HEK293 (cell line): ENCODE data around the gene RPL10.

Experiments used
- FEZF1 ChIP-seq: fragments of 450-650 bp; formaldehyde crosslinking; IDR thresholded peaks from 2 replicates; pipeline ENCODE4 v1.5.1; 2016; ENCODE audit warnings: missing biosample characterization, missing genetic modification characterization
- HOXD13 ChIP-seq: sonication (generic); formaldehyde crosslinking; IDR thresholded peaks from 2 replicates; pipeline ENCODE4 v1.8.0; 2022; ENCODE audit warnings: missing genetic modification reagents, borderline replicate concordance
- PRDM1 ChIP-seq: fragments of 450-650 bp; formaldehyde crosslinking; IDR thresholded peaks from 2 replicates; pipeline ENCODE4; 2016; ENCODE audit warnings: missing biosample characterization, missing genetic modification characterization
- REPIN1 ChIP-seq: fragments of 450-650 bp; formaldehyde crosslinking; IDR thresholded peaks from 2 replicates; pipeline ENCODE4 v1.5.1; 2017; ENCODE audit warnings: missing biosample characterization, missing genetic modification characterization, low read depth
- SP7 ChIP-seq: fragments of 450-650 bp; formaldehyde crosslinking; IDR thresholded peaks from 2 replicates; pipeline ENCODE4 v1.5.1; 2016; ENCODE audit warnings: missing biosample characterization, missing genetic modification characterization
- ZNF10 ChIP-seq: fragments of 450-650 bp; formaldehyde crosslinking; IDR thresholded peaks from 2 replicates; pipeline ENCODE4 v1.5.1; 2017; ENCODE audit warnings: missing biosample characterization, missing genetic modification characterization
- ZNF112 ChIP-seq: fragments of 450-650 bp; formaldehyde crosslinking; IDR thresholded peaks from 2 replicates; pipeline ENCODE4 v1.5.0; 2017; ENCODE audit warnings: missing biosample characterization, missing genetic modification characterization
- ZNF140 ChIP-seq: fragments of 450-650 bp; formaldehyde crosslinking; IDR thresholded peaks from 2 replicates; pipeline ENCODE4 v1.5.1; 2016; ENCODE audit warnings: missing biosample characterization, missing genetic modification characterization
- ZNF157 ChIP-seq: fragments of 450-650 bp; formaldehyde crosslinking; IDR thresholded peaks from 2 replicates; pipeline ENCODE4 v1.5.1; 2016; ENCODE audit warnings: missing biosample characterization, missing genetic modification characterization
- ZNF184 ChIP-seq: fragments of 450-650 bp; IDR thresholded peaks from 2 replicates; pipeline ENCODE4 v1.5.1; 2018; ENCODE audit warnings: missing biosample characterization, mild to moderate bottlenecking, missing genetic modification characterization
- ZNF302 ChIP-seq: fragments of 450-650 bp; formaldehyde crosslinking; IDR thresholded peaks from 2 replicates; pipeline ENCODE4 v1.5.1; 2016; ENCODE audit warnings: missing biosample characterization, missing genetic modification characterization, low read depth
- ZNF354C ChIP-seq: fragments of 450-650 bp; formaldehyde crosslinking; IDR thresholded peaks from 2 replicates; pipeline ENCODE4 v1.5.1; 2016; ENCODE audit warnings: missing biosample characterization, missing genetic modification characterization, low read depth, borderline replicate concordance
- ZNF366 ChIP-seq: fragments of 450-650 bp; formaldehyde crosslinking; conservative IDR thresholded peaks from 2 replicates; pipeline ENCODE4 v1.5.1; 2016; ENCODE audit warnings: missing biosample characterization, missing genetic modification characterization
- ZNF510 ChIP-seq: fragments of 450-650 bp; formaldehyde crosslinking; IDR thresholded peaks from 2 replicates; pipeline ENCODE4 v1.5.1; 2018; ENCODE audit warnings: mild to moderate bottlenecking, missing genetic modification characterization, missing biosample characterization; ENCODE audit not compliant: insufficient replicate concordance
- ZNF514 ChIP-seq: fragments of 450-650 bp; formaldehyde crosslinking; IDR thresholded peaks from 2 replicates; pipeline ENCODE4 v1.5.1; 2016; ENCODE audit warnings: missing biosample characterization, missing genetic modification characterization
- ZNF521 ChIP-seq: fragments of 450-650 bp; formaldehyde crosslinking; IDR thresholded peaks from 2 replicates; pipeline ENCODE4 v1.5.1; 2017; ENCODE audit warnings: missing biosample characterization, mild to moderate bottlenecking, missing genetic modification characterization
- ZNF548 ChIP-seq: fragments of 450-650 bp; formaldehyde crosslinking; IDR thresholded peaks from 2 replicates; pipeline ENCODE4 v1.5.1; 2016; ENCODE audit warnings: missing biosample characterization, missing genetic modification characterization
- ZNF558 ChIP-seq: fragments of 450-650 bp; formaldehyde crosslinking; IDR thresholded peaks from 2 replicates; pipeline ENCODE4 v1.5.1; 2016; ENCODE audit warnings: missing biosample characterization, missing genetic modification characterization
- ZNF560 ChIP-seq: fragments of 450-650 bp; formaldehyde crosslinking; IDR thresholded peaks from 2 replicates; pipeline ENCODE4 v1.5.1; 2017; ENCODE audit warnings: missing biosample characterization, missing genetic modification characterization, borderline replicate concordance
- ZNF623 ChIP-seq: fragments of 450-650 bp; formaldehyde crosslinking; IDR thresholded peaks from 2 replicates; pipeline ENCODE4 v1.5.1; 2016; ENCODE audit warnings: missing biosample characterization, missing genetic modification characterization
- ZNF670 ChIP-seq: fragments of 450-650 bp; formaldehyde crosslinking; IDR thresholded peaks from 2 replicates; pipeline ENCODE4 v1.5.1; 2016; ENCODE audit warnings: missing biosample characterization, missing genetic modification characterization, low read depth
- ZNF701 ChIP-seq: fragments of 450-650 bp; formaldehyde crosslinking; IDR thresholded peaks from 2 replicates; pipeline ENCODE4 v1.5.1; 2016; ENCODE audit warnings: missing biosample characterization, missing genetic modification characterization
- ZNF768 ChIP-seq: fragments of 450-650 bp; formaldehyde crosslinking; IDR thresholded peaks from 2 replicates; pipeline ENCODE4 v1.5.1; 2018; ENCODE audit warnings: missing biosample characterization, mild to moderate bottlenecking, missing genetic modification characterization
- TF ChIP-seq, protein P1 (sequence below): fragments of 450-650 bp; formaldehyde crosslinking; IDR thresholded peaks from 2 replicates; pipeline ENCODE4 v1.5.1; 2017; ENCODE audit warnings: missing biosample characterization, missing genetic modification characterization
- TF ChIP-seq, protein P2 (sequence below): fragments of 450-650 bp; formaldehyde crosslinking; IDR thresholded peaks from 2 replicates; pipeline ENCODE4 v1.5.1; 2016; ENCODE audit warnings: missing biosample characterization, missing genetic modification characterization
- TF ChIP-seq, protein P3 (sequence below): fragments of 450-650 bp; formaldehyde crosslinking; IDR thresholded peaks from 2 replicates; pipeline ENCODE4 v1.5.1; 2016; ENCODE audit warnings: missing biosample characterization, missing genetic modification characterization
- TF ChIP-seq, protein P4 (sequence below): fragments of 450-650 bp; formaldehyde crosslinking; IDR thresholded peaks from 2 replicates; pipeline ENCODE4 v1.5.1; 2016; ENCODE audit warnings: missing biosample characterization, missing genetic modification characterization
- TF ChIP-seq, protein P5 (sequence below): fragments of 450-650 bp; formaldehyde crosslinking; IDR thresholded peaks from 2 replicates; pipeline ENCODE4 v1.5.1; 2016; ENCODE audit warnings: missing biosample characterization, missing genetic modification characterization

The RPL10 gene

DNA sequence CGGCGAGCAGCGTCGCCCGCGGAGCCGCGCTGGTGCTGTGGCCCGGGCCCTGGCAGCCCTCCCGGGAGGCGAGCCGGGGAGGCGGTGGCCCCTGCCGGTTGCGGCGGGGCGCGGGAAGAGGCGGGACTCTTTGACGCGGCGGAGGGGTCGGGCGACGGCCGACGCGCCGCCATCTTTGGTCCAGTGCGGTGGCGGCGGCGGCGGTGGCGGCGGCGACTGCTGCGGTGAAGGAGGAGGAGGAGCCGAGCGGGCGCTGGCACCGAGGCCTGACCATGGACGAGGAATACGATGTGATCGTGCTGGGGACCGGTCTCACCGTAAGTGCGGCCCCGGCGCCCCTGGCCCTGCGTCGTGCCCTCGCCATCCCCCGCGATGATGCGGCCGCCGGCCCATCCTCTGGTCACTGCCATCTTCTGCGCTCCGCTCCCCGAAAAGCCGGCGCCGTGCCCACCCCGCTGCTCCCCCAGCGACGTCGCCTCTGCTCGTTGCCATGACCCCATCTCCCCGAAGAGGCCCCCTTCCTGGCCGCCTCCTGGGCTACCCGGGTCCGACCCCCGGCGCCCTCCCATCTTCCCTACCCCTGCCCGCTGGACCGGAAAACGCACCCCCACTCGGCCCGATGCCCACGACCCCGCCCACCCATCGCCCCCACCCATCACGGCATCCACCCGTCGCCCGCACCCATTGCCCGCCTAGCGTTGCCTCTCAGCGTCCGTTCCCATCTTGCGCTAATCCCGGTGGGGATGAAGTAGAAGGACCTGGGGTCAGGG is 39.0 kb downstream of the RPL10 start, which contains the start of gene GDI1 (continued):
- TF ChIP-seq ZNF354C = no peak
- TF ChIP-seq, protein P1, sequence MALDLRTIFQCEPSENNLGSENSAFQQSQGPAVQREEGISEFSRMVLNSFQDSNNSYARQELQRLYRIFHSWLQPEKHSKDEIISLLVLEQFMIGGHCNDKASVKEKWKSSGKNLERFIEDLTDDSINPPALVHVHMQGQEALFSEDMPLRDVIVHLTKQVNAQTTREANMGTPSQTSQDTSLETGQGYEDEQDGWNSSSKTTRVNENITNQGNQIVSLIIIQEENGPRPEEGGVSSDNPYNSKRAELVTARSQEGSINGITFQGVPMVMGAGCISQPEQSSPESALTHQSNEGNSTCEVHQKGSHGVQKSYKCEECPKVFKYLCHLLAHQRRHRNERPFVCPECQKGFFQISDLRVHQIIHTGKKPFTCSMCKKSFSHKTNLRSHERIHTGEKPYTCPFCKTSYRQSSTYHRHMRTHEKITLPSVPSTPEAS (tag by site-specific recombination) = no peak
- no peak for TF ChIP-seq ZNF548
- no peak for TF ChIP-seq ZNF521 (tag by site-specific recombination)
- no peak for TF ChIP-seq HOXD13
- no peak for TF ChIP-seq ZNF157
- TF ChIP-seq, protein P2, sequence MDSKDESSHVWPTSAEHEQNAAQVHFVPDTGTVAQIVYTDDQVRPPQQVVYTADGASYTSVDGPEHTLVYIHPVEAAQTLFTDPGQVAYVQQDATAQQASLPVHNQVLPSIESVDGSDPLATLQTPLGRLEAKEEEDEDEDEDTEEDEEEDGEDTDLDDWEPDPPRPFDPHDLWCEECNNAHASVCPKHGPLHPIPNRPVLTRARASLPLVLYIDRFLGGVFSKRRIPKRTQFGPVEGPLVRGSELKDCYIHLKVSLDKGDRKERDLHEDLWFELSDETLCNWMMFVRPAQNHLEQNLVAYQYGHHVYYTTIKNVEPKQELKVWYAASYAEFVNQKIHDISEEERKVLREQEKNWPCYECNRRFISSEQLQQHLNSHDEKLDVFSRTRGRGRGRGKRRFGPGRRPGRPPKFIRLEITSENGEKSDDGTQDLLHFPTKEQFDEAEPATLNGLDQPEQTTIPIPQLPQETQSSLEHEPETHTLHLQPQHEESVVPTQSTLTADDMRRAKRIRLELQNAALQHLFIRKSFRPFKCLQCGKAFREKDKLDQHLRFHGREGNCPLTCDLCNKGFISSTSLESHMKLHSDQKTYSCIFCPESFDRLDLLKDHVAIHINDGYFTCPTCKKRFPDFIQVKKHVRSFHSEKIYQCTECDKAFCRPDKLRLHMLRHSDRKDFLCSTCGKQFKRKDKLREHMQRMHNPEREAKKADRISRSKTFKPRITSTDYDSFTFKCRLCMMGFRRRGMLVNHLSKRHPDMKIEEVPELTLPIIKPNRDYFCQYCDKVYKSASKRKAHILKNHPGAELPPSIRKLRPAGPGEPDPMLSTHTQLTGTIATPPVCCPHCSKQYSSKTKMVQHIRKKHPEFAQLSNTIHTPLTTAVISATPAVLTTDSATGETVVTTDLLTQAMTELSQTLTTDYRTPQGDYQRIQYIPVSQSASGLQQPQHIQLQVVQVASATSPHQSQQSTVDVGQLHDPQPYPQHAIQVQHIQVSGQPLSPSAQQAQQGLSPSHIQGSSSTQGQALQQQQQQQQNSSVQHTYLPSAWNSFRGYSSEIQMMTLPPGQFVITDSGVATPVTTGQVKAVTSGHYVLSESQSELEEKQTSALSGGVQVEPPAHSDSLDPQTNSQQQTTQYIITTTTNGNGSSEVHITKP = no peak
- no peak for TF ChIP-seq PRDM1 (tag by site-specific recombination)
- TF ChIP-seq ZNF560 (tag by site-specific recombination) = no peak
- TF ChIP-seq FEZF1 = no peak
- TF ChIP-seq ZNF623 = no peak
- no peak for TF ChIP-seq ZNF558 (tag by site-specific recombination)
- TF ChIP-seq, protein P3, sequence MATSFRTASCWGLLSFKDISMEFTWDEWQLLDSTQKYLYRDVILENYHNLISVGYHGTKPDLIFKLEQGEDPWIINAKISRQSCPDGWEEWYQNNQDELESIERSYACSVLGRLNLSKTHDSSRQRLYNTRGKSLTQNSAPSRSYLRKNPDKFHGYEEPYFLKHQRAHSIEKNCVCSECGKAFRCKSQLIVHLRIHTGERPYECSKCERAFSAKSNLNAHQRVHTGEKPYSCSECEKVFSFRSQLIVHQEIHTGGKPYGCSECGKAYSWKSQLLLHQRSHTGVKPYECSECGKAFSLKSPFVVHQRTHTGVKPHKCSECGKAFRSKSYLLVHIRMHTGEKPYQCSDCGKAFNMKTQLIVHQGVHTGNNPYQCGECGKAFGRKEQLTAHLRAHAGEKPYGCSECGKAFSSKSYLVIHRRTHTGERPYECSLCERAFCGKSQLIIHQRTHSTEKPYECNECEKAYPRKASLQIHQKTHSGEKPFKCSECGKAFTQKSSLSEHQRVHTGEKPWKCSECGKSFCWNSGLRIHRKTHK = no peak
- TF ChIP-seq ZNF510 (tag by site-specific recombination) = no peak
- TF ChIP-seq ZNF184 (tag by site-specific recombination) = no peak
- no peak for TF ChIP-seq ZNF140 (tag by site-specific recombination)
- no peak for TF ChIP-seq ZNF701 (tag by site-specific recombination)
- no peak for TF ChIP-seq ZNF302
- TF ChIP-seq, protein P4, sequence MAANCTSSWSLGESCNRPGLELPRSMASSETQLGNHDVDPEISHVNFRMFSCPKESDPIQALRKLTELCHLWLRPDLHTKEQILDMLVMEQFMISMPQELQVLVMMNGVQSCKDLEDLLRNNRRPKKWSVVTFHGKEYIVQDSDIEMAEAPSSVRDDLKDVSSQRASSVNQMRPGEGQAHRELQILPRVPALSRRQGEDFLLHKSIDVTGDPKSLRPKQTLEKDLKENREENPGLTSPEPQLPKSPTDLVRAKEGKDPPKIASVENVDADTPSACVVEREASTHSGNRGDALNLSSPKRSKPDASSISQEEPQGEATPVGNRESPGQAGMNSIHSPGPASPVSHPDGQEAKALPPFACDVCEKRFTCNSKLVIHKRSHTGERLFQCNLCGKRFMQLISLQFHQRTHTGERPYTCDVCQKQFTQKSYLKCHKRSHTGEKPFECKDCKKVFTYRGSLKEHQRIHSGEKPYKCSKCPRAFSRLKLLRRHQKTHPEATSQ (tag by site-specific recombination) = peak; percentile 57; the same call in 1 of the 2 replicates
- TF ChIP-seq ZNF112 (tag by site-specific recombination) = no peak
- TF ChIP-seq ZNF514 (tag by site-specific recombination) = no peak
- TF ChIP-seq ZNF10 (tag by site-specific recombination) = peak; percentile 88
- no peak for TF ChIP-seq ZNF670 (tag by site-specific recombination)
- peak; percentile 27; the same call in 1 of the 2 replicates for TF ChIP-seq SP7 (tag by site-specific recombination)
- TF ChIP-seq REPIN1 (tag by site-specific recombination) = peak; percentile 66; the same call in 1 of the 2 replicates
- no peak for TF ChIP-seq ZNF366
- TF ChIP-seq, protein P5, sequence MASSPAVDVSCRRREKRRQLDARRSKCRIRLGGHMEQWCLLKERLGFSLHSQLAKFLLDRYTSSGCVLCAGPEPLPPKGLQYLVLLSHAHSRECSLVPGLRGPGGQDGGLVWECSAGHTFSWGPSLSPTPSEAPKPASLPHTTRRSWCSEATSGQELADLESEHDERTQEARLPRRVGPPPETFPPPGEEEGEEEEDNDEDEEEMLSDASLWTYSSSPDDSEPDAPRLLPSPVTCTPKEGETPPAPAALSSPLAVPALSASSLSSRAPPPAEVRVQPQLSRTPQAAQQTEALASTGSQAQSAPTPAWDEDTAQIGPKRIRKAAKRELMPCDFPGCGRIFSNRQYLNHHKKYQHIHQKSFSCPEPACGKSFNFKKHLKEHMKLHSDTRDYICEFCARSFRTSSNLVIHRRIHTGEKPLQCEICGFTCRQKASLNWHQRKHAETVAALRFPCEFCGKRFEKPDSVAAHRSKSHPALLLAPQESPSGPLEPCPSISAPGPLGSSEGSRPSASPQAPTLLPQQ (tag by site-specific recombination) = 0 out of 2 replicates have a peak, but pooled peaks have one; percentile 22
- TF ChIP-seq ZNF768 (tag by site-specific recombination) = no peak
